Testis (tissue), 2 donors: ENCODE data around the gene TBCD.

Experiments used
- POLR2A ChIP-seq: fragments of 450-650 bp; IDR thresholded peaks from one replicate; pipeline ENCODE4 v1.6.1; 2017; ENCODE audit warnings: antibody characterized with exemption, mild to moderate bottlenecking, moderate library complexity
- TF ChIP-seq, protein P1 (sequence below), 3 experiments: fragments of 450-650 bp in 2 of 3; fragments of 200-600 bp in 1 of 3; sonication (generic) in 1 of 3; IDR thresholded peaks; one replicate each; pipeline ENCODE4 v1.5.1; 2016 to 2019; ENCODE audit warnings: antibody characterized with exemption in 3 of 3, mild to moderate bottlenecking in 2 of 3, moderate library complexity in 1 of 3

DNA sequence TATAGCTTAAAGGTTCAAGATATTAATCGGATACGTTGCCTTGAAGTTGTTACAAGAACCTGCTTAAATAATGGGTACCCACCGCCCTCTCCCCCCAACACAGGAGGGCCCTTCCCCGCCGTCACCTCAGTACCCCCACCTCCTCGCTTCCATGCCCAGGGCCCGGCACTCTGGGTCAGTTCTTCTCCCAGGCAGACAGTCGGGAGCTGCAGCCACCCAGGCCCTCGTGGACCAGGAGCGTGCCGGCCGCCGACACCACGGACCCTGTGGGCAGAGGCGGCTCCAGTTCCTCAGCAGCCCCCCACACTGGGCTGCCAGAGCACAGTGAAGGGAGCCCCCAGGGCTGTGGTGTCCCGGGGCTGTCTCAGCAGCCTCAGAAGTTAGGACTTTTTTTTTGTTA lies 168.8 kb downstream of the TBCD start:
- TF ChIP-seq, protein P1, sequence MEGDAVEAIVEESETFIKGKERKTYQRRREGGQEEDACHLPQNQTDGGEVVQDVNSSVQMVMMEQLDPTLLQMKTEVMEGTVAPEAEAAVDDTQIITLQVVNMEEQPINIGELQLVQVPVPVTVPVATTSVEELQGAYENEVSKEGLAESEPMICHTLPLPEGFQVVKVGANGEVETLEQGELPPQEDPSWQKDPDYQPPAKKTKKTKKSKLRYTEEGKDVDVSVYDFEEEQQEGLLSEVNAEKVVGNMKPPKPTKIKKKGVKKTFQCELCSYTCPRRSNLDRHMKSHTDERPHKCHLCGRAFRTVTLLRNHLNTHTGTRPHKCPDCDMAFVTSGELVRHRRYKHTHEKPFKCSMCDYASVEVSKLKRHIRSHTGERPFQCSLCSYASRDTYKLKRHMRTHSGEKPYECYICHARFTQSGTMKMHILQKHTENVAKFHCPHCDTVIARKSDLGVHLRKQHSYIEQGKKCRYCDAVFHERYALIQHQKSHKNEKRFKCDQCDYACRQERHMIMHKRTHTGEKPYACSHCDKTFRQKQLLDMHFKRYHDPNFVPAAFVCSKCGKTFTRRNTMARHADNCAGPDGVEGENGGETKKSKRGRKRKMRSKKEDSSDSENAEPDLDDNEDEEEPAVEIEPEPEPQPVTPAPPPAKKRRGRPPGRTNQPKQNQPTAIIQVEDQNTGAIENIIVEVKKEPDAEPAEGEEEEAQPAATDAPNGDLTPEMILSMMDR (IDR thresholded peaks at IDR 0.05) = no peak
- no peak for TF ChIP-seq POLR2A
